GM12878 (cell line): ENCODE results near the gene SNAPC4. TPM values are rescaled to one million over a fixed set of nuclear protein-coding genes. Genes with fewer than 3 reads are reported as not detected.

Experiments
- ATAC-seq: fragments of 200-7000 bp; cut with Tn5 transposase; 3 replicates; pipeline ENCODE4 v1.9.1; 2020; ENCODE audit warnings: mild to moderate bottlenecking, moderate library complexity
- BruUV-seq: library from RNA; stranded (reverse); fragments of 400-500 nt; replicated peaks from 2 replicates; lab custom pipeline; 2021; lab: Mats Ljungman, UMichigan
- CTCF ChIA-PET: fragments of 300-600 bp; sonication (Branson Sonifier 250); formaldehyde crosslinking; extraction: SDS; loops from one replicate; lab custom pipeline; 2021; ENCODE audit warnings: inconsistent platforms; lab: Yijun Ruan, JAX
- POLR2A ChIA-PET: fragments of 350-600 bp; formaldehyde crosslinking; extraction: SDS; loops from one replicate; lab custom pipeline; 2021; ENCODE audit warnings: inconsistent platforms; lab: Charles Lee
- RAD21 ChIA-PET: fragments of 300-600 bp; sonication (Branson Sonifier 250); formaldehyde crosslinking; loops from one replicate; lab custom pipeline; 2023; ENCODE audit warnings: antibody characterized with exemption; ENCODE audit not compliant: unreplicated experiment; lab: Charles Lee
- SMC1A ChIA-PET: fragments of 300-600 bp; sonication (Branson Sonifier 250); formaldehyde crosslinking; loops from one replicate; lab custom pipeline; 2023; ENCODE audit not compliant: unreplicated experiment, uncharacterized antibody; lab: Charles Lee
- DNase-seq: peaks from one replicate; pipeline ENCODE4 v3.0.0-alpha.2; 2011; ENCODE audit warnings: low read depth, low spot score
- FAIRE-seq: peaks from 3 replicates; lab custom pipeline; 2011; peaks lifted over from hg19 to GRCh38; lab: Jason Lieb, UNC
- H2AFZ ChIP-seq: 2 replicates; pipeline ENCODE4 v1.6.0; 2011; ENCODE audit warnings: low read depth, low read length, control low read depth; ENCODE audit not compliant: control insufficient read depth
- H3K27ac ChIP-seq: 2 replicates; pipeline ENCODE4 v1.5.1; 2011; ENCODE audit warnings: control low read depth; ENCODE audit not compliant: control insufficient read depth, insufficient read depth
- H3K27me3 ChIP-seq, 2 experiments: replicated peaks in 1 of 2; 2 replicates each; pipeline versions ENCODE4 v1.6.0 to v1.6.1; 2011; ENCODE audit warnings: low read length in 1 of 2; ENCODE audit not compliant: control insufficient read depth in 2 of 2, insufficient read depth in 2 of 2
- H3K36me3 ChIP-seq, 2 experiments: 2 replicates each; pipeline ENCODE4 v1.5.1; 2011; ENCODE audit warnings: low read length in 1 of 2; ENCODE audit not compliant: control insufficient read depth in 2 of 2, insufficient read depth in 2 of 2
- H3K4me1 ChIP-seq: 2 replicates; pipeline ENCODE4 v1.6.1; 2011; ENCODE audit warnings: mild to moderate bottlenecking, low read length, moderate library complexity, mixed read lengths; ENCODE audit not compliant: control insufficient read depth, insufficient read depth
- H3K4me2 ChIP-seq: 2 replicates; pipeline ENCODE4 v1.6.0; 2011; ENCODE audit warnings: control low read depth; ENCODE audit not compliant: control insufficient read depth, insufficient read depth
- H3K4me3 ChIP-seq: fragments of 200-600 bp; sonication (generic); 2 replicates; pipeline ENCODE4 v1.5.1; 2016
- H3K79me2 ChIP-seq: 2 replicates; pipeline ENCODE4 v1.6.0; 2011; ENCODE audit warnings: low read length; ENCODE audit not compliant: control insufficient read depth, insufficient read depth
- H3K9ac ChIP-seq: 2 replicates; pipeline ENCODE4 v1.8.0; 2011; ENCODE audit warnings: low read length, control low read depth, mixed read lengths; ENCODE audit not compliant: control insufficient read depth, insufficient read depth
- H3K9me3 ChIP-seq: replicated peaks from 3 replicates; pipeline ENCODE4 v1.5.1; 2011; ENCODE audit warnings: mild to moderate bottlenecking, low read length; ENCODE audit not compliant: control insufficient read depth, insufficient read depth
- H4K20me1 ChIP-seq: 2 replicates; pipeline ENCODE4 v1.6.0; 2011; ENCODE audit not compliant: control insufficient read depth, insufficient read depth
- CEBPB ChIP-seq, 2 experiments: fragments of 150-350 bp in 1 of 2; IDR thresholded peaks; 2 replicates each; pipeline ENCODE4 v1.6.1; 2012 to 2014; ENCODE audit warnings: low read depth in 2 of 2, low read length in 2 of 2, borderline replicate concordance in 1 of 2, inconsistent platforms in 1 of 2
- GABPA ChIP-seq: IDR thresholded peaks from 2 replicates; pipeline ENCODE4 v1.6.1; 2014; ENCODE audit warnings: antibody characterized with exemption, low read depth, mild to moderate bottlenecking, inconsistent platforms
- MEF2B ChIP-seq: fragments of 450-650 bp; IDR thresholded peaks from 2 replicates; pipeline ENCODE4 v1.6.1; 2018; ENCODE audit warnings: mild to moderate bottlenecking, moderate library complexity; ENCODE audit not compliant: partially characterized antibody, poor library complexity, severe bottlenecking
- NFXL1 ChIP-seq: fragments of 450-650 bp; IDR thresholded peaks from 2 replicates; pipeline ENCODE4 v1.6.1; 2017; ENCODE audit warnings: antibody characterized with exemption, mild to moderate bottlenecking, borderline replicate concordance
- NRF1 ChIP-seq: conservative IDR thresholded peaks from 2 replicates; pipeline ENCODE4 v1.6.1; 2011; ENCODE audit warnings: mild to moderate bottlenecking, low read depth, low read length, improper control_type of control experiment
- PML ChIP-seq: IDR thresholded peaks from 2 replicates; pipeline ENCODE4 v1.6.1; 2012; ENCODE audit warnings: low read length, inconsistent platforms
- POLR2A ChIP-seq: IDR thresholded peaks from 2 replicates; pipeline ENCODE4 v1.6.1; 2011; ENCODE audit warnings: low read depth, mild to moderate bottlenecking, low read length
- SREBF1 ChIP-seq: IDR thresholded peaks from 2 replicates; pipeline ENCODE4 v1.6.1; 2012; ENCODE audit warnings: mild to moderate bottlenecking, low read length
- YY1 ChIP-seq: IDR thresholded peaks from 2 replicates; pipeline ENCODE4 v1.6.1; 2011; ENCODE audit warnings: low read depth, mild to moderate bottlenecking, low read length
- ZNF384 ChIP-seq: IDR thresholded peaks from 2 replicates; pipeline ENCODE4 v1.6.1; 2012; ENCODE audit warnings: low read depth, mild to moderate bottlenecking, low read length, improper control_type of control experiment, borderline replicate concordance
- WGBS: methylation state at CpG from one replicate; pipeline ENCODE4 v1.1.6; 2016; ENCODE audit warnings: low lambda C conversion rate; ENCODE audit not compliant: insufficient replicate concordance, insufficient coverage; ENCODE audit errors: missing lambda C conversion rate; 5-methylcytosine and 5-hydroxymethylcytosine counted together
- in situ Hi-C: fragments of 300-500 bp; cut with MboI; formaldehyde crosslinking; loops from 9 replicates; pipeline ENCODE4 v1.14.3; 2018; ENCODE audit warnings: mixed read lengths
- intact Hi-C: fragments of 100-400 bp; cut with micrococcal nuclease; formaldehyde crosslinking; loops from one replicate; pipeline ENCODE4 v1.14.2; 2022; ENCODE audit not compliant: unreplicated experiment
- polyA plus RNA-seq, 11 experiments: library from polyadenylated mRNA; depleted of rRNA in 4 of 11; unstranded in 6 of 11; stranded (reverse) in 5 of 11; fragments of >200 nt; fragmentation: Nextera tagmentation in 4 of 11; fragmentation: Illumina TruSeq in 1 of 11; extraction: Ambion mirVana in 4 of 11; extraction: Trizol in 1 of 11; gene quantifications; 1 replicate in 1 of 11; 2 replicates in 10 of 11; pipeline versions ENCODE4 v1.2.1 to v1.2.3, GENCODE V29; 2011 to 2016; ENCODE audit warnings: inconsistent platforms in 2 of 11, missing spikeins in 2 of 11, low read depth in 1 of 11
- total RNA-seq, 4 experiments: library from RNA; depleted of rRNA in 3 of 4; stranded (reverse); fragments of >200 nt in 3 of 4; fragmentation: Illumina TruSeq in 1 of 4; extraction: Trizol in 1 of 4; gene quantifications; 2 replicates each; pipeline versions ENCODE4 v1.2.1 to v1.2.3, GENCODE V29; 2013 to 2021
- TF ChIP-seq, protein P1 (sequence below): fragments of 450-650 bp; IDR thresholded peaks from 2 replicates; pipeline ENCODE4 v1.6.1; 2014; ENCODE audit warnings: mild to moderate bottlenecking
- TF ChIP-seq, protein P2 (sequence below): IDR thresholded peaks from 2 replicates; pipeline ENCODE4 v1.6.1; 2011; ENCODE audit warnings: mild to moderate bottlenecking, low read depth, low read length, moderate library complexity; ENCODE audit not compliant: insufficient replicate concordance
- TF ChIP-seq, protein P3 (sequence below): fragments of 450-650 bp; IDR thresholded peaks from 2 replicates; pipeline ENCODE4 v1.6.1; 2017; ENCODE audit warnings: mild to moderate bottlenecking

The SNAPC4 gene
- total and polyA plus RNA-seq, 10 of the 15 experiments (the other 5 are each of a cell fraction or from before 2014, with no cell fraction given) = 0.42 to 19.8 (median 7.0) TPM

DNA sequence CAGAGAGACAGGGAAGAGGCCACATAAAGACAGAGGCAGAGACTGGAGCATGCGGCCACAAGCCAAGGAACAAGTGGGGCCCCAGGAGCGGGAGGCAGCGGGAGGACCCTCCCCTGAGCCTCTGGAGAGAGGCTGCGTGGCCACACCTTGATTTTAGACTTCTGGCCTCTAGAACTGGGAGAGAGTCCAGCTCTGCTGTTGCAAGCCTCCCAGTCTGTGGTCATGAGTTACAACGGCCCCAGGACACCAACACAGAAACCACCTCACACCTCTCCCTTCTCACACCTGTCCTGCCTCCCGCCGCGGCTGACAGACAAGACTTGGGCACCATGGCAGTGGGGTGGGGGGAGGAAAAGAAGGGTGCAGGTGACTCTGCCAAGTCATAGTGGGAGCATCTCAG lies 37.5 kb upstream of the SNAPC4 start:
- ChIA-PET RAD21 (no interaction called here), SMC1A (interaction anchor here (1.3 kb wide), 1 partner anchor 28 kb away, joined by 3 read pairs; no protein-coding TSS in a partner anchor), CTCF (interaction anchor here (1.8 kb wide), 1 partner anchor 74 kb away, joined by 5 read pairs; the partner anchor contains the start of gene DNLZ), POLR2A (no interaction called here)
- no peaks in the 10 kb centered on the region for H3K9me3 ChIP-seq
- WGBS = 93% methylated on average over 8 of the region's 8 CpGs
- no peaks in the 10 kb centered on the region for H4K20me1 ChIP-seq
- peaks cover 40% of the 10 kb centered on the region for H3K79me2 ChIP-seq
- FAIRE-seq (no peak), ATAC-seq (no peak), DNase-seq (no peak)
- no peak overlapping the region; the same call in 1 of the 2 replicates for H3K27ac ChIP-seq
- H3K9ac ChIP-seq = peak overlapping the region; percentile 88
- in situ Hi-C loops = no loop called here
- intact Hi-C loops = no loop called here
- peaks cover 6% of the 10 kb centered on the region; the same call in 1 of the 2 replicates for H3K4me1 ChIP-seq
- TF ChIP-seq, protein P1, sequence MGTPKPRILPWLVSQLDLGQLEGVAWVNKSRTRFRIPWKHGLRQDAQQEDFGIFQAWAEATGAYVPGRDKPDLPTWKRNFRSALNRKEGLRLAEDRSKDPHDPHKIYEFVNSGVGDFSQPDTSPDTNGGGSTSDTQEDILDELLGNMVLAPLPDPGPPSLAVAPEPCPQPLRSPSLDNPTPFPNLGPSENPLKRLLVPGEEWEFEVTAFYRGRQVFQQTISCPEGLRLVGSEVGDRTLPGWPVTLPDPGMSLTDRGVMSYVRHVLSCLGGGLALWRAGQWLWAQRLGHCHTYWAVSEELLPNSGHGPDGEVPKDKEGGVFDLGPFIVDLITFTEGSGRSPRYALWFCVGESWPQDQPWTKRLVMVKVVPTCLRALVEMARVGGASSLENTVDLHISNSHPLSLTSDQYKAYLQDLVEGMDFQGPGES = no peak
- no peak for TF ChIP-seq NRF1
- no peak for TF ChIP-seq YY1
- no peak for TF ChIP-seq SREBF1
- TF ChIP-seq, protein P2, sequence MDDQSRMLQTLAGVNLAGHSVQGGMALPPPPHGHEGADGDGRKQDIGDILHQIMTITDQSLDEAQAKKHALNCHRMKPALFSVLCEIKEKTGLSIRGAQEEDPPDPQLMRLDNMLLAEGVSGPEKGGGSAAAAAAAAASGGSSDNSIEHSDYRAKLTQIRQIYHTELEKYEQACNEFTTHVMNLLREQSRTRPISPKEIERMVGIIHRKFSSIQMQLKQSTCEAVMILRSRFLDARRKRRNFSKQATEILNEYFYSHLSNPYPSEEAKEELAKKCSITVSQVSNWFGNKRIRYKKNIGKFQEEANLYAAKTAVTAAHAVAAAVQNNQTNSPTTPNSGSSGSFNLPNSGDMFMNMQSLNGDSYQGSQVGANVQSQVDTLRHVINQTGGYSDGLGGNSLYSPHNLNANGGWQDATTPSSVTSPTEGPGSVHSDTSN = no peak
- TF ChIP-seq CEBPB (IDR thresholded peaks at IDR 0.05; ENCODE audit: borderline replicate concordance in 1 of 2, low read depth in 2 of 2, low read length in 2 of 2) = no peak
- no peak for TF ChIP-seq GABPA
- no peak for TF ChIP-seq ZNF384
- no peak for TF ChIP-seq NFXL1
- TF ChIP-seq, protein P3, sequence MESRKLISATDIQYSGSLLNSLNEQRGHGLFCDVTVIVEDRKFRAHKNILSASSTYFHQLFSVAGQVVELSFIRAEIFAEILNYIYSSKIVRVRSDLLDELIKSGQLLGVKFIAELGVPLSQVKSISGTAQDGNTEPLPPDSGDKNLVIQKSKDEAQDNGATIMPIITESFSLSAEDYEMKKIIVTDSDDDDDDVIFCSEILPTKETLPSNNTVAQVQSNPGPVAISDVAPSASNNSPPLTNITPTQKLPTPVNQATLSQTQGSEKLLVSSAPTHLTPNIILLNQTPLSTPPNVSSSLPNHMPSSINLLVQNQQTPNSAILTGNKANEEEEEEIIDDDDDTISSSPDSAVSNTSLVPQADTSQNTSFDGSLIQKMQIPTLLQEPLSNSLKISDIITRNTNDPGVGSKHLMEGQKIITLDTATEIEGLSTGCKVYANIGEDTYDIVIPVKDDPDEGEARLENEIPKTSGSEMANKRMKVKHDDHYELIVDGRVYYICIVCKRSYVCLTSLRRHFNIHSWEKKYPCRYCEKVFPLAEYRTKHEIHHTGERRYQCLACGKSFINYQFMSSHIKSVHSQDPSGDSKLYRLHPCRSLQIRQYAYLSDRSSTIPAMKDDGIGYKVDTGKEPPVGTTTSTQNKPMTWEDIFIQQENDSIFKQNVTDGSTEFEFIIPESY = no peak
- TF ChIP-seq POLR2A = no peak
- TF ChIP-seq PML = no peak
- TF ChIP-seq MEF2B = no peak
- peak overlapping the region; percentile 64 for H3K4me2 ChIP-seq
- no peak overlapping the region for H2AFZ ChIP-seq
- H3K36me3 ChIP-seq = peaks cover 5 to 11% of the 10 kb centered on the region in 2 experiments
- H3K4me3 ChIP-seq = peak overlapping the region; percentile 97
- H3K27me3 ChIP-seq = no peaks in the 10 kb centered on the region
- no TSS peak for BruUV-seq
